ENCODE results near the gene EVC. TPM values are rescaled to one million over a fixed set of nuclear protein-coding genes. Genes with fewer than 3 reads are reported as not detected.

Gene EVC
- total RNA-seq, 4 donors from 2014 or later: 89.8 to 134 (median 99.6) TPM

GRCh38 chr4:5710065-5710960 lies 688 bp upstream of the EVC start:
- peak overlapping the region; percentile 40 to 76 (median 50) for H3K4me3 ChIP-seq
- H3K27me3 ChIP-seq: no peaks in the 10 kb centered on the region
- peaks cover 0 to 6% (median 0%) of the 10 kb centered on the region in 3 donors for H3K36me3 ChIP-seq
- TF ChIP-seq CTCF (IDR thresholded peaks at IDR 0.05): peak in 3 of 5 experiments; percentile 37 to 59 (median 49)
- TF ChIP-seq EP300 (IDR thresholded peaks at IDR 0.05): no peak
- H3K9me3 ChIP-seq: peaks cover 0 to 11% (median 3%) of the 10 kb centered on the region in 4 donors
- peak overlapping the region; percentile 40 to 95 (median 82) for H3K27ac ChIP-seq
- 17 to 21% methylated on average over 13 of the region's 13 CpGs for WGBS, 2 donors
- peaks cover 0 to 65% (median 12%) of the 10 kb centered on the region in 4 donors for H3K4me1 ChIP-seq
- DNase-seq (ENCODE audit: low spot score in 2 of 2): no peak

GRCh38 chr4:5711479-5712184 lies 631 bp downstream of the EVC start:
- Histone ChIP-seq H3K27me3 (no peaks in the 10 kb centered on the region), H3K4me3 (peak overlapping the region; percentile 49 to 76 (median 52)), H3K27ac (peak overlapping the region; percentile 51 to 90 (median 76)), H3K36me3 (peaks cover 0 to 8% (median 0%) of the 10 kb centered on the region in 3 donors), H3K4me1 (peaks cover 0 to 56% (median 11%) of the 10 kb centered on the region in 4 donors), H3K9me3 (peaks cover 0 to 19% (median 4%) of the 10 kb centered on the region in 4 donors)
- DNase-seq (ENCODE audit: low spot score in 2 of 2): no peak
- WGBS, 2 donors: 23 to 25% methylated on average over 20 to 23 of the region's 52 CpGs
- no peak for TF ChIP-seq CTCF (IDR thresholded peaks at IDR 0.05)
- TF ChIP-seq POLR2A (IDR thresholded peaks at IDR 0.05): no peak
- TF ChIP-seq EP300 (IDR thresholded peaks at IDR 0.05): peak in 1 of 2 donors; percentile 11

GRCh38 chr4:5712517-5712916 lies 1.5 kb downstream of the EVC start:
- Histone ChIP-seq H3K27ac (peak overlapping the region in 2 of 4 donors; percentile 83 to 90), H3K4me3 (peak overlapping the region in 2 of 4 donors; percentile 52 to 76), H3K4me1 (peaks cover 0 to 49% (median 6%) of the 10 kb centered on the region in 4 donors), H3K9me3 (peaks cover 0 to 19% (median 4%) of the 10 kb centered on the region in 4 donors), H3K27me3 (no peaks in the 10 kb centered on the region), H3K36me3 (peaks cover 0 to 8% (median 0%) of the 10 kb centered on the region in 3 donors)
- TF ChIP-seq EP300 (IDR thresholded peaks at IDR 0.05): no peak
- no peak for TF ChIP-seq POLR2A (IDR thresholded peaks at IDR 0.05)
- TF ChIP-seq CTCF (IDR thresholded peaks at IDR 0.05): no peak
- DNase-seq (ENCODE audit: low spot score in 2 of 2): no peak
- 86 to 90% methylated on average over 7 of the region's 7 CpGs for WGBS, 2 donors

GRCh38 chr4:5712931-5713330 lies 1.9 kb downstream of the EVC start:
- no peak overlapping the region for H3K4me3 ChIP-seq
- no peak overlapping the region for H3K27ac ChIP-seq
- H3K36me3 ChIP-seq: peaks cover 0 to 8% (median 0%) of the 10 kb centered on the region in 3 donors
- H3K27me3 ChIP-seq: no peaks in the 10 kb centered on the region
- DNase-seq (ENCODE audit: low spot score in 2 of 2): no peak
- WGBS, 2 donors: 91 to 96% methylated on average over 3 of the region's 3 CpGs
- peaks cover 0 to 19% (median 4%) of the 10 kb centered on the region in 4 donors for H3K9me3 ChIP-seq
- peaks cover 0 to 48% (median 5%) of the 10 kb centered on the region in 4 donors for H3K4me1 ChIP-seq
- TF ChIP-seq EP300 (IDR thresholded peaks at IDR 0.05) (no peak), POLR2A (IDR thresholded peaks at IDR 0.05) (no peak), CTCF (IDR thresholded peaks at IDR 0.05) (no peak)

All from tibial nerve (tissue), 4 donors.